Measurements from ENCODE around the gene NLRP13. TPM values are rescaled to one million over a fixed set of nuclear protein-coding genes. Genes with fewer than 3 reads are reported as not detected.

The NLRP13 gene
- total and polyA plus RNA-seq, 5 donors = not detected

DNA sequence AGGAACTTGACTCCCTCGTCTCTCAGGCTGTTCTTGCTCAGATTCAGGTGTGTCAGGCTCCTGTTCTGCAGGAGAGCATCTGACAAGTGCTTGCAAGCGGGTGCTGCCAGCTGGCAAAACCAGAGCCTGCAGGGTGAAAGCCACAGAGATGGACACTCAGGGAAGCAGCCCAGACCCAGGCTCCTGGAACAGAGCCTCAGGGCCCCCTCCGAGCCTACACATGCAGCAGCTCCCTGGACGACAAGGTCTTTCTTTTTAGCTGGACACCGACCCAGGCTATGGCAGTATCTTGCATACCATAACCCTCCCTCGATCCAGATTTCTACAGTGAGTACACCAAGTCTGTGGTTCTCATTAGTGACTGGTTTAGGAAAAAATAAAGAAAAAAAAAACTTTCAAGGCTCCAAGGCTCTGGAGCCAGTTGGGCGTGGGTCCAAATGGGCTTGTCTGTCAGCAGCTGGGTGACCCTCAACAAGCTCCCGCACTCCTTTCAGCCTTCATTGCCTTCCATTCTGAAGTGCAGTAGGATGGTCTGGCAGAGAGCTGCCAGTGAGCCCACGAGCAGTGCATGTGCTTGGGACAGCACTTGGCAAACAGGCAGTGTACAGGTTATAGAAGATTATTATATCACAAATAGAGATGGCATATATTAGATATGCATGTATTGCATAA is 29.9 kb downstream of the NLRP13 start:
- DNase-seq = no peak
- Histone ChIP-seq H3K4me1 (ENCODE audit: control insufficient read depth, insufficient read depth, low read length) (no peaks in the 10 kb centered on the region), H3K27me3 (ENCODE audit: control insufficient read depth, insufficient read depth) (no peaks in the 10 kb centered on the region), H3K4me3 (ENCODE audit: low read length) (no peak overlapping the region), H3K9me3 (ENCODE audit: control insufficient read depth, low read length) (no peaks in the 10 kb centered on the region), H3K27ac (ENCODE audit: low read length) (no peak overlapping the region)
- 66% methylated on average over 9 of the region's 9 CpGs for WGBS
- ATAC-seq = no peak
- intact Hi-C loops (cut with DNase I) = no loop called here

DNA sequence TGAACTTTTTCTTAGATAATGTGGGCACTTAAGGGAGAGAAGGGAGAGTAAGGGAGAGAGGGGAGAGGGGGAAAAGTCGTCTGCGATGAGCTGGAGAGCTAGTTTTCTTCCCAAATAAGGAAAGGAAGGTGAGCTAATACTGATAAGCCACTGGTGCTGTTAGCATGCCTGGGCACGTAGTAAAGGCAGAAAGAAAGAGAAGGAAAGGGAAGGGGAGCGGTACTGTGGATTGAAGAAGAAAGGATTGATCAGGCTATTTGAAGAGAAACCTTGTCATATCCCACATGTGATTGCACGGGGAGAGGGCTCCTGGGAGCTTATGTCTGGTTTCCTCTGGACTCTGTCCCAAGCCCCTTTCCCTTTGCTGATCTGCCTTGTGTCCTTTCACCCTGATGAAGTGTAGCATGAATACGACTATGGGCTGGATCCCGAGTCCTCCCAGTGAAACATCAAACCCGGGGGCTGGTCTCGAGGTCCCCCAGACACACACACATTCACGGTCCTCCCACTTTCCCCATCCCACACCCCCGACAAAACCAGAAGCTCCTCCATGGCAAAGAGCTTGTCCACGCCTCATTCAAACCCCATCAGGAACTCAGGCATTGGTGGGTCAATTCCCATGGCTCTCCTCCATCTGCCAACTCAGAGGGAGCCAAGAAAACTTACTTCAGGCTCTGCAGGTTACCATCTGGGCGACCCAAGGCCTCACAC is 30.6 kb downstream of the NLRP13 start:
- no peak overlapping the region for H3K4me3 ChIP-seq (ENCODE audit: low read length)
- no peak for ATAC-seq
- no peaks in the 10 kb centered on the region for H3K27me3 ChIP-seq (ENCODE audit: control insufficient read depth, insufficient read depth)
- intact Hi-C loops (cut with DNase I) = no loop called here
- no peaks in the 10 kb centered on the region for H3K9me3 ChIP-seq (ENCODE audit: control insufficient read depth, low read length)
- no peaks in the 10 kb centered on the region for H3K4me1 ChIP-seq (ENCODE audit: control insufficient read depth, insufficient read depth, low read length)
- 67% methylated on average over 13 of the region's 13 CpGs for WGBS
- H3K27ac ChIP-seq (ENCODE audit: low read length) = no peak overlapping the region
- DNase-seq = no peak

DNA sequence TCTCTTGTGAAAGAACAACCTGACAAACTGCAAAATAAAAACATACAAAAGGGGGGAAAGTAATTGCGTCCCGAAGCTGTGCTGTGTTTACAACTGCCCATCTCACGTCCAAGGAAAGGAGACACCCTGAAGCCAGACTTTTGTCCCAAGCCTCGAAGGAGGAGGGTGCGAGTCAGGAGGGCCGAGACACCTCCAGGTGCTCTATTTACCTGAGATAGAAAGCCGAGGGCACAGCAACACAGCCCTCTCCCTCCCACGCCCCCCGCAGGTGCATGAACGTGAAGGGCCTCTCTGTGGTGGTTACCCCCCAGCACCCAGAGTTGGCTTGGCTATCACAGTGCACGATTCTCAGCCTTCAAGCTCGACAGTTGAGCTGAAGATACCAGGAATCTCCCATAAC is 33.2 kb downstream of the NLRP13 start:
- ATAC-seq (peak in 1 of 2 donors; percentile 31), DNase-seq (no peak)
- no peaks in the 10 kb centered on the region for H3K27me3 ChIP-seq (ENCODE audit: control insufficient read depth, insufficient read depth)
- H3K4me1 ChIP-seq (ENCODE audit: control insufficient read depth, insufficient read depth, low read length) = no peaks in the 10 kb centered on the region
- no peaks in the 10 kb centered on the region for H3K9me3 ChIP-seq (ENCODE audit: control insufficient read depth, low read length)
- no peak overlapping the region for H3K27ac ChIP-seq (ENCODE audit: low read length)
- intact Hi-C loops (cut with DNase I) = no loop called here
- WGBS = 77% methylated on average over 12 of the region's 12 CpGs
- no peak overlapping the region for H3K4me3 ChIP-seq (ENCODE audit: low read length)

DNA sequence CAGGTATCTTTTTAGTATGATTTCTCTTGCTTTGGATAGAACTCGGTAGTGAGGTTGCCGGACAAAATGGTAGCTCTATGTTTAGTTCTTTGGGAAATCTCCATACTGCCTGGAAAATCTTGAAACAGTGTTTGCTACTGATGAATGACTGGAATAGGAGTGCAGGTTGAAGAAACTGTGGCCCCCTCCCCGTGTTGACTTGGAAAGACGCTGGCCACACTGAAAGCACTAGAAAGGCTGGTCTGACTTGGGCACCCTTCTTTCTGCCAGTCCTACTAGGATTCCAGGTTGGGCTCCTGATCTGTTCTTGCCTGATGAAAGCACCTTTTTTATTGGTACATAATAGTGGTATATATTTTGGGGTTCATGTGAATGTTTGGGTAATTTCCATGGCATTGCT is 49.5 kb downstream of the NLRP13 start:
- Histone ChIP-seq H3K27me3 (ENCODE audit: control insufficient read depth, insufficient read depth) (no peaks in the 10 kb centered on the region), H3K27ac (ENCODE audit: low read length) (no peak overlapping the region), H3K9me3 (ENCODE audit: control insufficient read depth, low read length) (peaks cover 2% of the 10 kb centered on the region), H3K4me3 (ENCODE audit: low read length) (no peak overlapping the region), H3K4me1 (ENCODE audit: control insufficient read depth, insufficient read depth, low read length) (no peaks in the 10 kb centered on the region)
- DNase-seq = no peak
- intact Hi-C loops (cut with DNase I) = no loop called here
- WGBS = 86% methylated on average over 4 of the region's 4 CpGs
- ATAC-seq = no peak

DNA sequence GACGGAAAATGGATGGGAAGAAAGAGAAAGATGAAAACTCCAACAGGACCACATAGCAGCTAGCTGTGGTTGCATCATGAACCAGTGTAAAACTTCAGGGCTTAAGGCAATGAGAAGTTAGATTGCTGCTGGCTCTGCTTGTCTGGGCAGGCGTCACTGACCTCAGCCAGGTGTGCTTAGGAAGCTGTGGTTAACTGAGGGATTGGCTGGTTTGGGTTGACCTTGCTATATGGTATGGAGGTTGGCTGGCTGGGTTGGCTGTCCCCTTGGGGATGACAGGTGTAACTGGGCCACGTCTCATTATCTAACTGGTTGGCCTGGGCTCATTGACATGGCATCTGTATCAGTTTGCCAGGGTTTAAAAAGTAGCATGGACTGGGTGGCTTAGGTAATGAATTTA is 54.9 kb downstream of the NLRP13 start:
- WGBS = 67% methylated on average over 3 of the region's 3 CpGs
- Histone ChIP-seq H3K27me3 (ENCODE audit: control insufficient read depth, insufficient read depth) (no peaks in the 10 kb centered on the region), H3K9me3 (ENCODE audit: control insufficient read depth, low read length) (peaks cover 2% of the 10 kb centered on the region), H3K4me1 (ENCODE audit: control insufficient read depth, insufficient read depth, low read length) (no peaks in the 10 kb centered on the region), H3K4me3 (ENCODE audit: low read length) (no peak overlapping the region), H3K27ac (ENCODE audit: low read length) (no peak overlapping the region)
- ATAC-seq (no peak), DNase-seq (no peak)
- intact Hi-C loops (cut with DNase I) = no loop called here

DNA sequence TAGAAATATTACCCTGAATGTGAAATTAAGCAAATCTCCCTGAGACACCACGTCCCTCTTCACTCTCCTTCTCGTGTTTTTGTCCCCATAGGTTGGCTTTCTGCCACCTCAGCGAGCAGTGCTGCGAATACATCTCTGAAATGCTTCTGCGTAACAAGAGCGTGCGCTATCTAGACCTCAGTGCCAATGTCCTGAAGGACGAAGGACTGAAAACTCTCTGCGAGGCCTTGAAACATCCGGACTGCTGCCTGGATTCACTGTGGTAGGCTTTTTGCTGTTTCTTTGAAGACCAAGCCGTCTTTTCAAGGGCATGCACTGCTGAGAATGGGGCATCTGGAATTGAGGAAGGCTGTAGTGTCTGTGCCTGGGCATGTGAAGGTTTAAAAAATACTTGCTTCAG is 61.4 kb downstream of the NLRP13 start:
- no peak overlapping the region for H3K4me3 ChIP-seq (ENCODE audit: low read length)
- no peaks in the 10 kb centered on the region for H3K27me3 ChIP-seq (ENCODE audit: control insufficient read depth, insufficient read depth)
- no peaks in the 10 kb centered on the region for H3K9me3 ChIP-seq (ENCODE audit: control insufficient read depth, low read length)
- intact Hi-C loops (cut with DNase I) = no loop called here
- no peak for DNase-seq
- H3K27ac ChIP-seq (ENCODE audit: low read length) = no peak overlapping the region
- WGBS = 84% methylated on average over 11 of the region's 11 CpGs
- ATAC-seq = no peak
- no peaks in the 10 kb centered on the region for H3K4me1 ChIP-seq (ENCODE audit: control insufficient read depth, insufficient read depth, low read length)

DNA sequence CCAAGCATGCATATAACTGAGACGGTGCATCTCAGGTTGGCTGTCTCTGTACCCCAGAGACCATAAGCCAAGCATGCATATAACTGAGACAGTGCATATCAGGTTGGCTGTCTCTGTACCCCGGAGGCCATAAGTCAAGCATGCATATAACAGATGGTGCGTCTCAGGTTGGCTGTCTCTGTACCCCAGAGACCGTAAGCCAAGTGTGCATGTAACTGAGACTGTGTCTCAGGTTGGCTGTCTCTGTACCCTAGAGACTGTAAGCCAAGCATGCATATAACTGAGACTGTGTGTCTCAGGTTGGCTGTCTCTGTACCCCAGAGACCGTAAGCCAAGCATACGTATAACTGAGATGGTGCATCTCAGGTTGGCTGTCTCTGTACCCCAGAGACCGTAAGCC is 65.0 kb downstream of the NLRP13 start:
- Histone ChIP-seq H3K9me3 (ENCODE audit: control insufficient read depth, low read length) (no peaks in the 10 kb centered on the region), H3K4me1 (ENCODE audit: control insufficient read depth, insufficient read depth, low read length) (no peaks in the 10 kb centered on the region), H3K27ac (ENCODE audit: low read length) (no peak overlapping the region), H3K4me3 (ENCODE audit: low read length) (no peak overlapping the region), H3K27me3 (ENCODE audit: control insufficient read depth, insufficient read depth) (no peaks in the 10 kb centered on the region)
- ATAC-seq (no peak), DNase-seq (no peak)
- 93% methylated on average over 7 of the region's 7 CpGs for WGBS
- intact Hi-C loops (cut with DNase I) = no loop called here

DNA sequence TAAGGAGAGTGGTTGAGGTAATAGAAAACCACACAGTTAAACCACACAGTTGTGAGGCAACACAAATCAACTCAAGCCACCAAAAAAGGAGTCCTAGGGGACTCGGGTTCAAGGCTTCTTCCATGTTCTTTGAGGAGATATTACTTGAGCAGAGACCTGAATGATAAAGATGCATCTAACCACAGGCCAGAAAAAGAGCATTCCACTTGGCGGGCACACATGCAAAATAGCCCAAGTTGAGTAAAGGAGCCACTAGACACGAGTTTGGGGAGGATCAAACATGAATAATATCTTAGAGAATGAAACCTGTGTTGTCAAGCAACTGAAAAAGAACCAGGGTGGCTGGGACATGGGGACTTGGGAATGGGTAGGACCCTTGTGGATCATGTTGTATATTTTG is 65.6 kb downstream of the NLRP13 start:
- no peaks in the 10 kb centered on the region for H3K4me1 ChIP-seq (ENCODE audit: control insufficient read depth, insufficient read depth, low read length)
- no peak for DNase-seq
- no peaks in the 10 kb centered on the region for H3K27me3 ChIP-seq (ENCODE audit: control insufficient read depth, insufficient read depth)
- no peak overlapping the region for H3K4me3 ChIP-seq (ENCODE audit: low read length)
- 52% methylated on average over 3 of the region's 3 CpGs for WGBS
- intact Hi-C loops (cut with DNase I) = no loop called here
- no peak overlapping the region for H3K27ac ChIP-seq (ENCODE audit: low read length)
- H3K9me3 ChIP-seq (ENCODE audit: control insufficient read depth, low read length) = no peaks in the 10 kb centered on the region
- no peak for ATAC-seq

DNA sequence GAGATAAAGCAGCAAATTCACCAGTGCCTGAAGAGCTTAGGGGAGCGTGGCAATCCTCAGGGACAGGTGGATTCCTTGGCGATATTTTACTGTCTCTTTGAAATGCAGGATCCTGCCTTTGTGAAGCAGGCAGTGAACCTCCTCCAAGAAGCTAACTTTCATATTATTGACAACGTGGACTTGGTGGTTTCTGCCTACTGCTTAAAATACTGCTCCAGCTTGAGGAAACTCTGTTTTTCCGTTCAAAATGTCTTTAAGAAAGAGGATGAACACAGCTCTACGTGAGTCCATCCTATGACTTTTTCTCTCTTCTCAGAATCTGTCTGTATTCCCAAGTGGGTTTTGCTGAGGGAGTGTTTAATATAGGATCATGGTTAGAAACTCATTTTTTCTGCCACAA is 73.2 kb downstream of the NLRP13 start:
- H3K27ac ChIP-seq (ENCODE audit: low read length) = no peak overlapping the region
- DNase-seq (no peak), ATAC-seq (no peak)
- WGBS = 61% methylated on average over 5 of the region's 5 CpGs
- intact Hi-C loops (cut with DNase I) = no loop called here
- no peaks in the 10 kb centered on the region for H3K27me3 ChIP-seq (ENCODE audit: control insufficient read depth, insufficient read depth)
- H3K4me1 ChIP-seq (ENCODE audit: control insufficient read depth, insufficient read depth, low read length) = no peaks in the 10 kb centered on the region
- H3K4me3 ChIP-seq (ENCODE audit: low read length) = no peak overlapping the region
- no peaks in the 10 kb centered on the region for H3K9me3 ChIP-seq (ENCODE audit: control insufficient read depth, low read length)

DNA sequence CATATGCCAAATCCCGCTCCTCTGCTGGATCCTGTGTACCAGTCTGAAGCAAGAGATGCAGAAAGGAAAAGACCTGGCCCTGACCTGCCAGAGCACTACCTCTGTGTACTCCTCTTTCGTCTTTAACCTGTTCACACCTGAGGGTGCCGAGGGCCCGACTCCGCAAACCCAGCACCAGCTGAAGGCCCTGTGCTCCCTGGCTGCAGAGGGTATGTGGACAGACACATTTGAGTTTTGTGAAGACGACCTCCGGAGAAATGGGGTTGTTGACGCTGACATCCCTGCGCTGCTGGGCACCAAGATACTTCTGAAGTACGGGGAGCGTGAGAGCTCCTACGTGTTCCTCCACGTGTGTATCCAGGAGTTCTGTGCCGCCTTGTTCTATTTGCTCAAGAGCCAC is 73.7 kb downstream of the NLRP13 start:
- WGBS = 89% methylated on average over 14 of the region's 14 CpGs
- Histone ChIP-seq H3K9me3 (ENCODE audit: control insufficient read depth, low read length) (no peaks in the 10 kb centered on the region), H3K4me1 (ENCODE audit: control insufficient read depth, insufficient read depth, low read length) (no peaks in the 10 kb centered on the region), H3K4me3 (ENCODE audit: low read length) (no peak overlapping the region), H3K27ac (ENCODE audit: low read length) (no peak overlapping the region), H3K27me3 (ENCODE audit: control insufficient read depth, insufficient read depth) (no peaks in the 10 kb centered on the region)
- intact Hi-C loops (cut with DNase I) = no loop called here
- DNase-seq (no peak), ATAC-seq (no peak)

DNA sequence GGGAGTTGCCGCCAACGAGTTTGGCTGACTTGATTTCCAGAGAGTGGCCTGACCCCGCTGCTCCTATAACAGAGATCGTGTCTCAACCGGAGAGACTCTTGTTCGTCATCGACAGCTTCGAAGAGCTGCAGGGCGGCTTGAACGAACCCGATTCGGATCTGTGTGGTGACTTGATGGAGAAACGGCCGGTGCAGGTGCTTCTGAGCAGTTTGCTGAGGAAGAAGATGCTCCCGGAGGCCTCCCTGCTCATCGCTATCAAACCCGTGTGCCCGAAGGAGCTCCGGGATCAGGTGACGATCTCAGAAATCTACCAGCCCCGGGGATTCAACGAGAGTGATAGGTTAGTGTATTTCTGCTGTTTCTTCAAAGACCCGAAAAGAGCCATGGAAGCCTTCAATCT is 74.2 kb downstream of the NLRP13 start:
- ATAC-seq = no peak
- no peaks in the 10 kb centered on the region for H3K9me3 ChIP-seq (ENCODE audit: control insufficient read depth, low read length)
- no peak overlapping the region for H3K27ac ChIP-seq (ENCODE audit: low read length)
- intact Hi-C loops (cut with DNase I) = no loop called here
- 88% methylated on average over 23 of the region's 23 CpGs for WGBS
- no peak for DNase-seq
- no peaks in the 10 kb centered on the region for H3K4me1 ChIP-seq (ENCODE audit: control insufficient read depth, insufficient read depth, low read length)
- no peak overlapping the region for H3K4me3 ChIP-seq (ENCODE audit: low read length)
- no peaks in the 10 kb centered on the region for H3K27me3 ChIP-seq (ENCODE audit: control insufficient read depth, insufficient read depth)

Measured in right cardiac atrium (tissue), 5 donors.